Keratinocyte (primary cell): ENCODE measurements around the gene GARIN1A. TPM values are rescaled to one million over a fixed set of nuclear protein-coding genes. Genes with fewer than 3 reads are reported as not detected.
"Not testable (repeated sequence)": the region's sequence is repeated elsewhere in the genome, so short reads cannot be mapped to it uniquely, and the experiment has no call there.

Experiments
- DNase-seq: peaks from one replicate; pipeline ENCODE4 v3.0.0-alpha.2; 2011; ENCODE audit warnings: low read depth, missing footprints, low spot score
- FAIRE-seq: peaks from 2 replicates; lab custom pipeline; 2011; peaks lifted over from hg19 to GRCh38; lab: Jason Lieb, UNC
- H2AFZ ChIP-seq: 2 replicates; pipeline ENCODE4 v1.6.0; 2012; ENCODE audit warnings: low read length, control low read depth, inconsistent platforms; ENCODE audit not compliant: control insufficient read depth
- H3K27ac ChIP-seq: 2 replicates; pipeline ENCODE4 v1.5.1; 2011; ENCODE audit warnings: low read length; ENCODE audit not compliant: control insufficient read depth, insufficient read depth
- H3K27me3 ChIP-seq: 3 replicates; pipeline ENCODE4 v1.6.0; 2011; ENCODE audit warnings: low read length; ENCODE audit not compliant: control insufficient read depth, insufficient read depth; ENCODE audit errors: extremely low read depth
- H3K36me3 ChIP-seq, 2 experiments: 2 replicates in 1 of 2; 3 replicates in 1 of 2; pipeline ENCODE4 v1.5.1; 2011; ENCODE audit warnings: low read length in 2 of 2, mild to moderate bottlenecking in 1 of 2; ENCODE audit not compliant: control insufficient read depth in 2 of 2, insufficient read depth in 2 of 2; ENCODE audit errors: extremely low read depth in 1 of 2
- H3K4me1 ChIP-seq: 3 replicates; pipeline ENCODE4 v1.5.1; 2011; ENCODE audit warnings: low read length; ENCODE audit not compliant: control insufficient read depth, insufficient read depth; ENCODE audit errors: extremely low read depth
- H3K4me2 ChIP-seq: 3 replicates; pipeline ENCODE4 v1.6.0; 2011; ENCODE audit warnings: low read depth, low read length; ENCODE audit not compliant: control insufficient read depth, insufficient read depth; ENCODE audit errors: extremely low read depth
- H3K4me3 ChIP-seq, 3 experiments: fragments of 200-600 bp in 1 of 3; sonication (generic) in 1 of 3; 2 replicates in 2 of 3; 3 replicates in 1 of 3; pipeline ENCODE4 v1.5.1; 2011 to 2016; ENCODE audit warnings: low read length in 3 of 3, mild to moderate bottlenecking in 3 of 3, control low read depth in 2 of 3, inconsistent platforms in 1 of 3, low read depth in 1 of 3, mixed read lengths in 1 of 3, mixed run types in 1 of 3, moderate library complexity in 1 of 3; ENCODE audit not compliant: control insufficient read depth in 2 of 3, insufficient read depth in 2 of 3; ENCODE audit errors: extremely low read depth in 1 of 3
- H3K79me2 ChIP-seq: 2 replicates; pipeline ENCODE4 v1.6.0; 2012; ENCODE audit warnings: low read length; ENCODE audit not compliant: control insufficient read depth, insufficient read depth
- H3K9ac ChIP-seq: 3 replicates; pipeline ENCODE4 v1.6.0; 2011; ENCODE audit warnings: low read length; ENCODE audit not compliant: control insufficient read depth, insufficient read depth; ENCODE audit errors: extremely low read depth
- H3K9me1 ChIP-seq: 3 replicates; pipeline ENCODE4 v1.6.0; 2011; ENCODE audit warnings: low read length; ENCODE audit not compliant: control insufficient read depth, insufficient read depth; ENCODE audit errors: extremely low read depth
- H3K9me3 ChIP-seq: 2 replicates; pipeline ENCODE4 v1.5.1; 2012; ENCODE audit warnings: low read depth, low read length; ENCODE audit not compliant: control insufficient read depth
- H4K20me1 ChIP-seq: 3 replicates; pipeline ENCODE4 v1.6.0; 2011; ENCODE audit warnings: low read length; ENCODE audit not compliant: control insufficient read depth, insufficient read depth; ENCODE audit errors: extremely low read depth
- dilution Hi-C: fragments of 300-500 bp; cut with MboI; formaldehyde crosslinking; loops from one replicate; pipeline ENCODE4 v1.7.0; 2020; ENCODE audit warnings: low sequenced_read_pairs; ENCODE audit not compliant: extremely low pct_ligation_motif_present
- polyA plus RNA-seq, 5 experiments: library from polyadenylated mRNA; depleted of rRNA in 3 of 5; stranded (reverse) in 3 of 5; stranded (forward) in 1 of 5; unstranded in 1 of 5; fragments of >200 nt; gene quantifications; 1 replicate in 1 of 5; 2 replicates in 3 of 5; 3 replicates in 1 of 5; pipeline versions ENCODE4 v1.2.1 to v1.2.3, GENCODE V29; 2011 to 2012; ENCODE audit warnings: missing spikeins in 2 of 5, low read depth in 1 of 5, low replicate concordance in 1 of 5

GARIN1A gene
- polyA plus RNA-seq, 1 donor (not counting 4 experiments of a cell fraction or from before 2014, with no cell fraction given): 0.69 TPM

DNA sequence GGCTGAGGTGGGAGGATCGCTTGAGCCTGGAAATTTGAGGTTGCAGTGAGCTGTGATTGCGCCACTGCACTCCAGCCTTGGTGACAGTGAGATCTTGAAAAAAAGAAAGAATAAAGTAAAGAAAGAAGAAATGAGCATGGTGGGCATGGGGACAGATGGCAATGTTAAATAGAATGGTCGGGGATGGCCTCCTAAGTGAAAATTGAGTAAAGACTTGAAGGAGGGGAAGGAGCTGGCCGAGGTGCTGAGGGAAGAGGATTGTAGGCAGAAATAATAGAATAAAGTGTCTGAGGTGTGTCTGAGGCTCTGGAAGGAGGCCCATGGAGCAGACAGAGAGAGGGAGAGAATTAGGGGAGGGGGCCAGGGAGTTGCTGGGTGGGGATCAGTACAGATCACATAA is 26.2 kb upstream of the GARIN1A start:
- H3K4me1 ChIP-seq, DNase-seq, H3K4me2 ChIP-seq, H3K9ac ChIP-seq, H3K36me3 ChIP-seq, dilution Hi-C loops, H3K79me2 ChIP-seq, H4K20me1 ChIP-seq, FAIRE-seq, H3K27ac ChIP-seq, H2AFZ ChIP-seq, H3K4me3 ChIP-seq, H3K9me3 ChIP-seq, H3K27me3 ChIP-seq, H3K9me1 ChIP-seq: not testable (repeated sequence)

DNA sequence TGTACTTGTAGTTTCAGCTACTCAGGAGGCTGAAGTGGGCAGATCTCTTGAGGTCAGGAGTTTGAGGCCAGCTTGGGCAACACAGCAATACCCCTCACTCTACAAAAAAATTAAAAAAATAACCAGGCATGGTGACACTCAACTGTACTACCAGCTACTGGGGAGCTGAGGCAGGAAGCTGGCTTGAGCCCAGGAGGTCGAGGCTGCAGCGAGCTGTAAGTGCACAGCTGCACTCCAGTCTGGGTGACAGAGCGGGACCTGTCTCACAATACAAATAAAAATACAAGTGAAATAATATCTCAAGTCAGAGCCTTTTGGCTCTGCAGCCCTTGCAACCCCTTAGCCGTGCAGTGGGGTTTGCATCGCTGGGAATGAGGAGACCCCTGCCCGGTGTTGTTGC is 25.2 kb upstream of the GARIN1A start:
- not testable (repeated sequence) for H3K27me3 ChIP-seq, H3K4me3 ChIP-seq, H2AFZ ChIP-seq

GRCh38 chr7:128651096-128651495 is 21.0 kb upstream of the GARIN1A start:
- H2AFZ ChIP-seq, H3K36me3 ChIP-seq, dilution Hi-C loops, H3K27me3 ChIP-seq, H3K9ac ChIP-seq, H3K79me2 ChIP-seq, DNase-seq, H3K4me3 ChIP-seq, H4K20me1 ChIP-seq, FAIRE-seq, H3K4me2 ChIP-seq, H3K9me3 ChIP-seq, H3K9me1 ChIP-seq, H3K4me1 ChIP-seq, H3K27ac ChIP-seq: not testable (repeated sequence)

More for the DNA sequence above, 25.2 kb upstream of the GARIN1A start:
- H3K4me1 ChIP-seq, dilution Hi-C loops, H4K20me1 ChIP-seq, FAIRE-seq, H3K9me1 ChIP-seq, DNase-seq, H3K4me2 ChIP-seq, H3K79me2 ChIP-seq, H3K9me3 ChIP-seq, H3K27ac ChIP-seq, H3K9ac ChIP-seq, H3K36me3 ChIP-seq: not testable (repeated sequence)

- H3K36me3 ChIP-seq, H3K79me2 ChIP-seq, DNase-seq, H3K9me3 ChIP-seq, H3K27ac ChIP-seq, H3K4me2 ChIP-seq, dilution Hi-C loops, FAIRE-seq, H3K27me3 ChIP-seq, H3K4me1 ChIP-seq, H4K20me1 ChIP-seq, H3K9me1 ChIP-seq, H2AFZ ChIP-seq, H3K9ac ChIP-seq, H3K4me3 ChIP-seq: not testable (repeated sequence)
These were observed 19.5 kb upstream of the GARIN1A start for GRCh38 chr7:128652606-128653005.

GRCh38 chr7:128653197-128653596 is 18.9 kb upstream of the GARIN1A start:
- DNase-seq, H3K9me1 ChIP-seq, FAIRE-seq, H3K79me2 ChIP-seq, H3K9me3 ChIP-seq, H3K36me3 ChIP-seq, H3K4me3 ChIP-seq, H3K27me3 ChIP-seq, H2AFZ ChIP-seq, H3K9ac ChIP-seq, H3K4me1 ChIP-seq, H3K27ac ChIP-seq, H3K4me2 ChIP-seq, dilution Hi-C loops, H4K20me1 ChIP-seq: not testable (repeated sequence)
